Body of pancreas (tissue), 4 donors: ENCODE measurements around the gene RHBDL1.

ENCODE experiments used
- POLR2A ChIP-seq, 3 donors: fragments of 450-650 bp; IDR thresholded peaks; one replicate each; pipeline ENCODE4 v1.6.1; 2016; ENCODE audit warnings: antibody characterized with exemption in 3 of 3, mild to moderate bottlenecking in 2 of 3
- TF ChIP-seq, protein P1 (sequence below), 7 experiments: fragments of 450-650 bp in 4 of 7; fragments of 200-600 bp in 3 of 7; sonication (generic) in 3 of 7; IDR thresholded peaks; one replicate each; pipeline ENCODE4 v1.5.1; 2016 to 2019; ENCODE audit warnings: antibody characterized with exemption in 7 of 7

DNA sequence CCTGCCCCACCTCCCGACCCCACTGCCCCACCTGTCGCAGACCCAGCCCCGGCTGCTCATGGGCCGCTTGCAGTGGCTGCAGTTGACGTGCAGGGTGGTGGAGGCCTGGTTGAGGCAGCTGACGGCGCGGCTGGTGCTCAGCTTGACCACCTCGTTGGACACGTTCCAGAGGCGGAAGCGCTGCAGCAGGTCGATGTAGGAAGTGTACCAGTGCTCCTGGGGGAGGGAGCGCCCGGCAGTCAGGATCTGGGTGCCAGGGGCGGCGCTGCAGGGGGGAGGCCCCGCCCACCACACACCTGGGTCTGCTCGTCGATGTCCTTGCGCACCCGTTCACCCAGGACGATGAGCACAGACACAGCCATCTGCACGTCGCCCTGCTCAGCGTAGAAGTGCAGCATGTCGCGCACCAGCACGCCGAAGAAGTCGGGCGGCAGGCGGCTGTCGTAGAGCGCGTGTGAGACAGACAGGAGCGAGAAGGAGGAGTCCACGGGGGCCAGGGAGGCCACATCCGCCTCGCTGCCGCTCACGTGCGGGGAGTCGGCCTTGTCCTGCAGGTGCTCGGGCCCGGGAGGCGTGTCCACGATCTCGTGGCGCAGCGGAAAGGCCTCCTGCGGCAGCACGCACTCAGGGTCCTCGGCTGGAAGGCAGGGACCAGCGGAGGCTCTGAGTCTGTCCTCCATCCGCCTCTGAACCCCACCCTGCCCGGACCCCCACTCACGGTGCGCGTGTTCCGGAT is 9.7 kb downstream of the RHBDL1 start:
- TF ChIP-seq, protein P1, sequence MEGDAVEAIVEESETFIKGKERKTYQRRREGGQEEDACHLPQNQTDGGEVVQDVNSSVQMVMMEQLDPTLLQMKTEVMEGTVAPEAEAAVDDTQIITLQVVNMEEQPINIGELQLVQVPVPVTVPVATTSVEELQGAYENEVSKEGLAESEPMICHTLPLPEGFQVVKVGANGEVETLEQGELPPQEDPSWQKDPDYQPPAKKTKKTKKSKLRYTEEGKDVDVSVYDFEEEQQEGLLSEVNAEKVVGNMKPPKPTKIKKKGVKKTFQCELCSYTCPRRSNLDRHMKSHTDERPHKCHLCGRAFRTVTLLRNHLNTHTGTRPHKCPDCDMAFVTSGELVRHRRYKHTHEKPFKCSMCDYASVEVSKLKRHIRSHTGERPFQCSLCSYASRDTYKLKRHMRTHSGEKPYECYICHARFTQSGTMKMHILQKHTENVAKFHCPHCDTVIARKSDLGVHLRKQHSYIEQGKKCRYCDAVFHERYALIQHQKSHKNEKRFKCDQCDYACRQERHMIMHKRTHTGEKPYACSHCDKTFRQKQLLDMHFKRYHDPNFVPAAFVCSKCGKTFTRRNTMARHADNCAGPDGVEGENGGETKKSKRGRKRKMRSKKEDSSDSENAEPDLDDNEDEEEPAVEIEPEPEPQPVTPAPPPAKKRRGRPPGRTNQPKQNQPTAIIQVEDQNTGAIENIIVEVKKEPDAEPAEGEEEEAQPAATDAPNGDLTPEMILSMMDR (IDR thresholded peaks at IDR 0.05), result no peak
- TF ChIP-seq POLR2A (IDR thresholded peaks at IDR 0.05), result no peak
